ENCODE measurements around the gene SMARCD2. TPM values are rescaled to one million over a fixed set of nuclear protein-coding genes. Genes with fewer than 3 reads are reported as not detected.
"Not testable (repeated sequence)": the region's sequence is repeated elsewhere in the genome, so short reads cannot be mapped to it uniquely, and the experiment has no call there.

SMARCD2 gene
- total RNA-seq, 1 donor from 2014 or later, result 98.5 TPM

- Histone ChIP-seq H3K27me3 (ENCODE audit: control insufficient read depth, insufficient read depth, low read length) (no peaks in the 10 kb centered on the region), H3K4me3 (ENCODE audit: low read depth, low read length) (no peak overlapping the region), H3K36me3 (ENCODE audit: control insufficient read depth, insufficient read depth, low read length) (peaks cover 22% of the 10 kb centered on the region)
- no peak for FAIRE-seq
- no peak for TF ChIP-seq CTCF (IDR thresholded peaks at IDR 0.05; ENCODE audit: insufficient read depth, low read length, severe bottlenecking)
- DNase-seq (ENCODE audit: low read depth), result no peak
Measured at GRCh38 chr17:63800783-63801182, 41.7 kb downstream of the SMARCD2 start.

GRCh38 chr17:63798572-63799106, 43.8 kb downstream of the SMARCD2 start:
- Histone ChIP-seq H3K36me3 (ENCODE audit: control insufficient read depth, insufficient read depth, low read length) (peaks cover 26% of the 10 kb centered on the region), H3K4me3 (ENCODE audit: low read depth, low read length) (no peak overlapping the region), H3K27me3 (ENCODE audit: control insufficient read depth, insufficient read depth, low read length) (no peaks in the 10 kb centered on the region)
- FAIRE-seq, result no peak
- no peak for TF ChIP-seq CTCF (IDR thresholded peaks at IDR 0.05; ENCODE audit: insufficient read depth, low read length, severe bottlenecking)
- DNase-seq (ENCODE audit: low read depth), result no peak

GRCh38 chr17:63796375-63796774, 46.1 kb downstream of the SMARCD2 start:
- DNase-seq (ENCODE audit: low read depth); H3K27me3 ChIP-seq (ENCODE audit: control insufficient read depth, insufficient read depth, low read length); FAIRE-seq; H3K4me3 ChIP-seq (ENCODE audit: low read depth, low read length): not testable (repeated sequence)
- peaks cover 20% of the 10 kb centered on the region for H3K36me3 ChIP-seq (ENCODE audit: control insufficient read depth, insufficient read depth, low read length)

- H3K4me3 ChIP-seq (ENCODE audit: low read depth, low read length), result no peak overlapping the region
- no peak for FAIRE-seq
- H3K36me3 ChIP-seq (ENCODE audit: control insufficient read depth, insufficient read depth, low read length), result peaks cover 15% of the 10 kb centered on the region
- no peak for TF ChIP-seq CTCF (IDR thresholded peaks at IDR 0.05; ENCODE audit: insufficient read depth, low read length, severe bottlenecking)
- DNase-seq (ENCODE audit: low read depth), result peak; percentile 80
- no peaks in the 10 kb centered on the region for H3K27me3 ChIP-seq (ENCODE audit: control insufficient read depth, insufficient read depth, low read length)
Measured at GRCh38 chr17:63792055-63792729, 50.3 kb downstream of the SMARCD2 start.

- no peaks in the 10 kb centered on the region for H3K27me3 ChIP-seq (ENCODE audit: control insufficient read depth, insufficient read depth, low read length)
- TF ChIP-seq CTCF (IDR thresholded peaks at IDR 0.05; ENCODE audit: insufficient read depth, low read length, severe bottlenecking), result no peak
- peaks cover 9% of the 10 kb centered on the region for H3K36me3 ChIP-seq (ENCODE audit: control insufficient read depth, insufficient read depth, low read length)
- no peak for FAIRE-seq
- no peak for DNase-seq (ENCODE audit: low read depth)
- H3K4me3 ChIP-seq (ENCODE audit: low read depth, low read length), result no peak overlapping the region
Measured at GRCh38 chr17:63790057-63790456, 52.4 kb downstream of the SMARCD2 start.

GRCh38 chr17:63786971-63787711, 55.3 kb downstream of the SMARCD2 start:
- TF ChIP-seq CTCF (IDR thresholded peaks at IDR 0.05; ENCODE audit: insufficient read depth, low read length, severe bottlenecking), result no peak
- FAIRE-seq (no peak), DNase-seq (ENCODE audit: low read depth) (peak; percentile 94)
- Histone ChIP-seq H3K27me3 (ENCODE audit: control insufficient read depth, insufficient read depth, low read length) (no peaks in the 10 kb centered on the region), H3K4me3 (ENCODE audit: low read depth, low read length) (no peak overlapping the region), H3K36me3 (ENCODE audit: control insufficient read depth, insufficient read depth, low read length) (peaks cover 5% of the 10 kb centered on the region)

Data from bronchial epithelial cell (primary cell).